H9 (cell line): ENCODE data around the gene AGMO. TPM values are rescaled to one million over a fixed set of nuclear protein-coding genes. Genes with fewer than 3 reads are reported as not detected.

ENCODE experiments used
- DNase-seq: peaks from one replicate; pipeline ENCODE4 v3.0.0-alpha.2; 2017
- H2AFZ ChIP-seq: one replicate; pipeline ENCODE4 v1.6.1; 2013; ENCODE audit warnings: mild to moderate bottlenecking, low read length, control low read depth, moderate library complexity
- H2AK5ac ChIP-seq: 2 replicates; pipeline ENCODE4 v1.6.1; 2013; ENCODE audit warnings: low read length, control low read depth, mixed read lengths; ENCODE audit not compliant: insufficient read length
- H2BK120ac ChIP-seq: one replicate; pipeline ENCODE4 v1.6.1; 2013; ENCODE audit warnings: low read depth, mild to moderate bottlenecking, low read length, control low read depth, inconsistent platforms; ENCODE audit not compliant: poor library complexity, severe bottlenecking
- H2BK12ac ChIP-seq: 2 replicates; pipeline ENCODE4 v1.6.1; 2013; ENCODE audit warnings: low read length, control low read depth, mixed read lengths, low read depth; ENCODE audit not compliant: insufficient read length
- H2BK15ac ChIP-seq: 2 replicates; pipeline ENCODE4 v1.6.1; 2013; ENCODE audit warnings: low read depth, low read length, control low read depth
- H2BK20ac ChIP-seq: one replicate; pipeline ENCODE4 v1.6.1; 2013; ENCODE audit warnings: low read depth, mild to moderate bottlenecking, low read length, control low read depth, inconsistent platforms; ENCODE audit not compliant: poor library complexity, severe bottlenecking
- H2BK5ac ChIP-seq: 2 replicates; pipeline ENCODE4 v1.6.1; 2013; ENCODE audit warnings: low read length, control low read depth, mixed read lengths; ENCODE audit not compliant: insufficient read length
- H3K14ac ChIP-seq: 2 replicates; pipeline ENCODE4 v1.6.1; 2013; ENCODE audit warnings: low read length, control low read depth; ENCODE audit not compliant: insufficient read depth
- H3K18ac ChIP-seq: 2 replicates; pipeline ENCODE4 v1.6.1; 2013; ENCODE audit warnings: low read depth, mild to moderate bottlenecking, mixed read lengths, low read length, control low read depth; ENCODE audit not compliant: insufficient read length
- H3K23ac ChIP-seq: 2 replicates; pipeline ENCODE4 v1.6.1; 2013; ENCODE audit warnings: low read length, control low read depth, mixed read lengths, low read depth; ENCODE audit not compliant: insufficient read length
- H3K23me2 ChIP-seq: 2 replicates; pipeline ENCODE4 v1.6.1; 2013; ENCODE audit warnings: low read depth, mild to moderate bottlenecking, mixed read lengths, low read length, control low read depth; ENCODE audit not compliant: insufficient read length, poor library complexity, severe bottlenecking
- H3K27ac ChIP-seq: 2 replicates; pipeline ENCODE4 v1.5.1; 2013; ENCODE audit warnings: low read length, control low read depth, mixed read lengths, low read depth; ENCODE audit not compliant: insufficient read length
- H3K27me3 ChIP-seq: 2 replicates; pipeline ENCODE4 v1.6.1; 2013; ENCODE audit warnings: low read length, control low read depth, inconsistent platforms; ENCODE audit not compliant: insufficient read depth
- H3K4ac ChIP-seq: 2 replicates; pipeline ENCODE4 v1.6.1; 2013; ENCODE audit warnings: low read depth, mild to moderate bottlenecking, control low read depth, inconsistent platforms, low read length, moderate library complexity
- H3K4me1 ChIP-seq: 2 replicates; pipeline ENCODE4 v1.6.1; 2013; ENCODE audit warnings: low read length, control low read depth, inconsistent platforms; ENCODE audit not compliant: insufficient read depth
- H3K4me2 ChIP-seq: 2 replicates; pipeline ENCODE4 v1.6.1; 2013; ENCODE audit warnings: low read length, control low read depth, mixed read lengths; ENCODE audit not compliant: insufficient read length, insufficient read depth
- H3K56ac ChIP-seq: 2 replicates; pipeline ENCODE4 v1.6.1; 2013; ENCODE audit warnings: low read depth, mild to moderate bottlenecking, mixed read lengths, low read length, control low read depth; ENCODE audit not compliant: insufficient read length
- H3K79me1 ChIP-seq: 2 replicates; pipeline ENCODE4 v1.6.1; 2013; ENCODE audit warnings: low read depth, mild to moderate bottlenecking, moderate library complexity, low read length, control low read depth, inconsistent platforms; ENCODE audit not compliant: insufficient read depth, poor library complexity, severe bottlenecking
- H3K79me2 ChIP-seq: 2 replicates; pipeline ENCODE4 v1.6.1; 2013; ENCODE audit warnings: low read length, control low read depth, inconsistent platforms; ENCODE audit not compliant: insufficient read depth
- H3K9ac ChIP-seq: 2 replicates; pipeline ENCODE4 v1.6.1; 2013; ENCODE audit warnings: low read length, control low read depth, mixed read lengths; ENCODE audit not compliant: insufficient read length; ENCODE audit errors: extremely low read depth
- H3K9me3 ChIP-seq: one replicate; pipeline ENCODE4 v1.6.1; 2013; ENCODE audit warnings: low read depth, low read length, inconsistent platforms; ENCODE audit not compliant: control insufficient read depth
- H3T11ph ChIP-seq: one replicate; pipeline ENCODE4 v1.6.1; 2013; ENCODE audit warnings: mild to moderate bottlenecking, low read length, control low read depth, inconsistent platforms
- H4K20me1 ChIP-seq: one replicate; pipeline ENCODE4 v1.6.1; 2013; ENCODE audit not compliant: control insufficient read depth, insufficient read length, insufficient read depth
- H4K5ac ChIP-seq: 2 replicates; pipeline ENCODE4 v1.6.1; 2013; ENCODE audit warnings: low read depth, mild to moderate bottlenecking, mixed read lengths, low read length, control low read depth; ENCODE audit not compliant: insufficient read length
- H4K8ac ChIP-seq: replicated peaks from 2 replicates; pipeline ENCODE4 v1.6.1; 2013; ENCODE audit warnings: low read length, control low read depth, mixed read lengths, low read depth; ENCODE audit not compliant: insufficient read length
- H4K91ac ChIP-seq: 2 replicates; pipeline ENCODE4 v1.6.1; 2013; ENCODE audit warnings: low read depth, mild to moderate bottlenecking, moderate library complexity, mixed read lengths, low read length, control low read depth; ENCODE audit not compliant: insufficient read length
- H3K27ac Mint-ChIP-seq, 3 experiments: 2 replicates in 2 of 3; 3 replicates in 1 of 3; pipeline ENCODE4 v1.8.0; 2020 to 2021; ENCODE audit warnings: mixed read lengths in 3 of 3, mild to moderate bottlenecking in 1 of 3, moderate library complexity in 1 of 3
- H3K27me3 Mint-ChIP-seq: 2 replicates; pipeline ENCODE4 v1.8.0; 2021; ENCODE audit warnings: low read depth, mild to moderate bottlenecking, moderate library complexity, mixed read lengths
- H3K36me3 Mint-ChIP-seq, 3 experiments: 2 replicates in 2 of 3; 3 replicates in 1 of 3; pipeline ENCODE4 v1.8.0; 2020 to 2021; ENCODE audit warnings: low read depth in 3 of 3, mixed read lengths in 3 of 3; ENCODE audit not compliant: insufficient read depth in 1 of 3
- H3K4me1 Mint-ChIP-seq, 2 experiments: 2 replicates each; pipeline ENCODE4 v1.8.0; 2020; ENCODE audit warnings: mixed read lengths in 2 of 2
- H3K4me3 Mint-ChIP-seq, 2 experiments: 2 replicates in 1 of 2; 3 replicates in 1 of 2; pipeline ENCODE4 v1.8.0; 2020 to 2021; ENCODE audit warnings: mild to moderate bottlenecking in 2 of 2, mixed read lengths in 2 of 2, moderate library complexity in 1 of 2
- H3K9me3 Mint-ChIP-seq, 2 experiments: 2 replicates in 1 of 2; 3 replicates in 1 of 2; pipeline ENCODE4 v1.8.0; 2020; ENCODE audit warnings: mild to moderate bottlenecking in 2 of 2, mixed read lengths in 2 of 2, moderate library complexity in 1 of 2
- CTCF ChIP-seq: fragments of 200-600 bp; sonication (generic); conservative IDR thresholded peaks from 3 replicates; pipeline ENCODE4 v1.8.0; 2021; ENCODE audit warnings: antibody characterized with exemption, mild to moderate bottlenecking
- WGBS: extraction: QIAGEN DNeasy Blood & Tissue Kit; methylation state at CpG from one replicate; pipeline ENCODE4 v1.1.7; 2013; ENCODE audit warnings: missing lambda C conversion rate, low lambda C conversion rate, mixed read lengths; ENCODE audit not compliant: insufficient read length; ENCODE audit errors: extremely low coverage; 5-methylcytosine and 5-hydroxymethylcytosine counted together
- total RNA-seq: library from RNA; stranded (reverse); gene quantifications from 2 replicates; pipeline ENCODE4 v1.2.1, GENCODE V29; 2021

Gene AGMO
- total RNA-seq, 1 experiment from 2014 or later = 0.70 TPM

GRCh38 chr7:15403315-15403714 is 158.5 kb downstream of the AGMO start:
- Mint-ChIP-seq H3K27ac (no peak overlapping the region), H3K4me3 (no peak overlapping the region), H3K36me3 (no peaks in the 10 kb centered on the region), H3K27me3 (no peaks in the 10 kb centered on the region), H3K4me1 (peaks cover 0 to 5% of the 10 kb centered on the region in 2 experiments; a peak in 1 of 4 replicates), H3K9me3 (no peaks in the 10 kb centered on the region)
- Histone ChIP-seq H4K8ac (no peak overlapping the region), H3T11ph (no peak overlapping the region), H3K79me1 (no peaks in the 10 kb centered on the region), H3K27ac (no peak overlapping the region), H3K23ac (no peak overlapping the region), H2BK12ac (no peak overlapping the region), H4K20me1 (no peaks in the 10 kb centered on the region), H2BK15ac (no peak overlapping the region), H3K4me2 (no peak overlapping the region), H2BK120ac (no peak overlapping the region), H4K5ac (no peak overlapping the region), H3K56ac (no peak overlapping the region), H3K4ac (no peak overlapping the region), H3K18ac (no peak overlapping the region), H3K79me2 (no peaks in the 10 kb centered on the region), H3K4me1 (no peaks in the 10 kb centered on the region), H4K91ac (no peak overlapping the region), H3K9ac (no peak overlapping the region), H3K9me3 (no peaks in the 10 kb centered on the region), H2AFZ (no peak overlapping the region), H3K27me3 (no peaks in the 10 kb centered on the region), H2BK20ac (no peak overlapping the region), H3K23me2 (no peaks in the 10 kb centered on the region), H2AK5ac (no peak overlapping the region), H3K14ac (no peak overlapping the region), H2BK5ac (no peak overlapping the region)
- no peak for TF ChIP-seq CTCF
- WGBS = no CpG with 5 or more reads among the region's 1 CpG
- no peak for DNase-seq
